ENCODE data around the gene ANKRD22. TPM values are rescaled to one million over a fixed set of nuclear protein-coding genes. Genes with fewer than 3 reads are reported as not detected.

ANKRD22 gene
- total and polyA plus RNA-seq, 7 donors = 0.01 to 0.05 TPM; not detected in 5

GRCh38 chr10:88787463-88787862 lies 64.2 kb downstream of the ANKRD22 start:
- intact Hi-C loops (cut with DNase I) = no loop called here
- DNase-seq = no peak
- Histone ChIP-seq H3K9me3 (no peaks in the 10 kb centered on the region), H3K27me3 (ENCODE audit: insufficient read depth in 3 of 3, low read length in 2 of 3) (no peaks in the 10 kb centered on the region), H3K36me3 (ENCODE audit: insufficient read depth in 1 of 2, low read depth in 1 of 2) (no peaks in the 10 kb centered on the region), H3K27ac (no peak overlapping the region), H3K4me1 (no peaks in the 10 kb centered on the region), H3K4me3 (no peak overlapping the region)
- ATAC-seq = no peak
- no peak for TF ChIP-seq CTCF (IDR thresholded peaks at IDR 0.05)
- 38 to 55% (median 46%) methylated on average over 5 of the region's 5 CpGs for WGBS, 3 donors

DNA sequence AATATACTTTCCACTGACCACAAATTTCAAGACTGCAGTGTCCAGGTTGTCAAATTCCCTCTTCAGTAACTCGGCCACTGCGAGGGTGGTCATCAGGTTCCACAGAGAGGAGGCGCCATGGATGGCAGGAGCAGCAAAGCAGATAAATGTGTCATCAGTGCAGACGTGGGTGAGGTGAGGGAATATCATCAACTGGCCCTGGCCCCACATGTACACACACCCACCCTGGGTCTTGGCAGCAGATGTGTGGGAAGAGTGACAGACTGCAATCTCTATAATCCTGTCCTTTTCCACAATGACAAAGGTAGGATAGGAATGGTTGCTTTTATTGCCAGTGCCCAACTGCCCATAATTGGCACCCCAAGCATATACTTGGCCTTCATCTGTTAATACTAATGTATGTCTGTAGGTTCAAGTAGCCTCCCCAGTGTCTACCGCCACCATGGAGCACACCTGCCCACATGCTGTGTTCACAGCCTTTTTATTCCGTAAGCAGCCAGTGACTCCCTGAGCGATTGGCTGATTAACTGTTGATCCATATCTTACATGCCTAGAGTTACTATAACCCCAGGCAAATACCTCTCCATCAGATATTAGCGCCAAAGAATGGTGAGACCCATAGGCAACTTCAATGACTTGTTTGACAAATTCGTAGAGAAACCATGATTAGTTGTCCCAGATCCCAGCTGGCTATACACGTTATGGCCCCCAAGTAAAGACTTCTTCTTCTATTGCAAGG lies 65.4 kb downstream of the ANKRD22 start:
- Histone ChIP-seq H3K4me3 (no peak overlapping the region), H3K27ac (no peak overlapping the region), H3K4me1 (no peaks in the 10 kb centered on the region), H3K9me3 (no peaks in the 10 kb centered on the region), H3K36me3 (ENCODE audit: insufficient read depth in 1 of 2, low read depth in 1 of 2) (no peaks in the 10 kb centered on the region), H3K27me3 (ENCODE audit: insufficient read depth in 3 of 3, low read length in 2 of 3) (no peaks in the 10 kb centered on the region)
- TF ChIP-seq CTCF (IDR thresholded peaks at IDR 0.05) = no peak
- ATAC-seq (no peak), DNase-seq (no peak)
- WGBS, 3 donors = 88 to 89% (median 89%) methylated on average over 10 of the region's 10 CpGs
- intact Hi-C loops (cut with DNase I) = no loop called here

GRCh38 chr10:88783724-88784123 lies 67.9 kb downstream of the ANKRD22 start:
- Histone ChIP-seq H3K9me3 (no peaks in the 10 kb centered on the region), H3K4me3 (no peak overlapping the region), H3K36me3 (ENCODE audit: insufficient read depth in 1 of 2, low read depth in 1 of 2) (no peaks in the 10 kb centered on the region), H3K27ac (no peak overlapping the region), H3K27me3 (ENCODE audit: insufficient read depth in 3 of 3, low read length in 2 of 3) (no peaks in the 10 kb centered on the region), H3K4me1 (no peaks in the 10 kb centered on the region)
- WGBS, 3 donors = 63 to 67% (median 63%) methylated on average over 3 of the region's 3 CpGs
- ATAC-seq = no peak
- DNase-seq = no peak
- TF ChIP-seq CTCF (IDR thresholded peaks at IDR 0.05) = no peak
- intact Hi-C loops (cut with DNase I) = no loop called here

GRCh38 chr10:88782222-88782621 lies 69.4 kb downstream of the ANKRD22 start:
- Histone ChIP-seq H3K4me1 (no peaks in the 10 kb centered on the region), H3K27me3 (ENCODE audit: insufficient read depth in 3 of 3, low read length in 2 of 3) (no peaks in the 10 kb centered on the region), H3K36me3 (ENCODE audit: insufficient read depth in 1 of 2, low read depth in 1 of 2) (no peaks in the 10 kb centered on the region), H3K27ac (no peak overlapping the region), H3K4me3 (no peak overlapping the region), H3K9me3 (no peaks in the 10 kb centered on the region)
- DNase-seq (no peak), ATAC-seq (no peak)
- WGBS, 3 donors = 78 to 92% (median 91%) methylated on average over 3 of the region's 3 CpGs
- no peak for TF ChIP-seq CTCF (IDR thresholded peaks at IDR 0.05)
- intact Hi-C loops (cut with DNase I) = no loop called here

DNA sequence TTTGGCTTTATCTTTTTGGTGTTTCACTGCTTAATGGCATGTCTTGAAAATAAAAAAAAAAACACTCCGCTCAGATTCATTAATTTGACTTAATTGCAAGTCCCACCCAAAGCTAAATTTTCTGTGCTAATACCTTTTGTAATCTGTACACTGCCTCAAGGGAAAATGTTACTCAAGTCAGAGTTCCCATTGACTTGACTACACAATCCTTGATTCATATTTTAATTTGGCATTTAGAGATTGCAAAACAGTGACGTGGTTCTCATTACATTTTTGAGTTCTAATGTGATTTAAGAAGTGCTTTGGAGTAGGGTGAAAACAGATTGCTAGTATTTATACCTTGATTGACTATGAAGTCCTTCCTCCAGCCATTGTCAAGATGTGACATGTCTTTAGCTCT lies 70.4 kb downstream of the ANKRD22 start:
- intact Hi-C loops (cut with DNase I) = no loop called here

More for the DNA sequence above, 70.4 kb downstream of the ANKRD22 start:
- H3K27me3 ChIP-seq (ENCODE audit: insufficient read depth in 3 of 3, low read length in 2 of 3) = no peaks in the 10 kb centered on the region
- no peaks in the 10 kb centered on the region for H3K36me3 ChIP-seq (ENCODE audit: insufficient read depth in 1 of 2, low read depth in 1 of 2)
- no peaks in the 10 kb centered on the region for H3K9me3 ChIP-seq
- WGBS, 3 donors = 55 to 68% (median 65%) methylated on average over 2 of the region's 2 CpGs
- no peak for TF ChIP-seq CTCF (IDR thresholded peaks at IDR 0.05)
- H3K27ac ChIP-seq = no peak overlapping the region
- H3K4me3 ChIP-seq = no peak overlapping the region
- ATAC-seq (no peak), DNase-seq (no peak)
- no peaks in the 10 kb centered on the region for H3K4me1 ChIP-seq
